HG02870 (cell line): Measurements from ENCODE around the gene TPRG1L.

Experiments used
- ATAC-seq: cut with Tn5 transposase; IDR thresholded peaks from one replicate; pipeline ENCODE4 v1.9.1; 2021; ENCODE audit warnings: mild to moderate bottlenecking, moderate library complexity; ENCODE audit not compliant: unreplicated experiment

The TPRG1L gene

DNA sequence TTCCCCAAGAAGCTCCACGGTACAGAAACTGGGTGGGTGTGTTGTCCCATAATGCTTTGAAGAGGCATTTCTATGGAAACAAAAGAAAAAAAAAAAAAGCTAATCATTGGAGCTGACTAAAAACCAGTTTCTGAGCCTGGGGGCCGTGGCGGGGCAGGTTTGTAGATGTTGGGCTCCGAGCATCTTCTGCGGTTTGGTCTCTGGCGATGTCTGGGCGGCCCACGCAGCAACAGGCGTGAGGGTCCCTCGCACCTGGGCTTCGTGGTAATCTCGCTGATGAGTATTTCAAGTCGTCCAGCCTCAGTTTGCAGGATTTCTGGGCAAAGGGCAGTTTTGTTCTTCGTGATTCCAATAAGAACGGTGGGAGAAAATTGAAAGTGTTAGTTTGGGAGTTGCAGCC is 34.3 kb downstream of the TPRG1L start:
- no peak for ATAC-seq

- no peak for ATAC-seq
Measured at GRCh38 chr1:3660704-3661103, 35.9 kb downstream of the TPRG1L start.

- ATAC-seq, result no peak
Measured at GRCh38 chr1:3661631-3662030, 36.8 kb downstream of the TPRG1L start.

GRCh38 chr1:3662080-3662671 is 37.4 kb downstream of the TPRG1L start:
- no peak for ATAC-seq

DNA sequence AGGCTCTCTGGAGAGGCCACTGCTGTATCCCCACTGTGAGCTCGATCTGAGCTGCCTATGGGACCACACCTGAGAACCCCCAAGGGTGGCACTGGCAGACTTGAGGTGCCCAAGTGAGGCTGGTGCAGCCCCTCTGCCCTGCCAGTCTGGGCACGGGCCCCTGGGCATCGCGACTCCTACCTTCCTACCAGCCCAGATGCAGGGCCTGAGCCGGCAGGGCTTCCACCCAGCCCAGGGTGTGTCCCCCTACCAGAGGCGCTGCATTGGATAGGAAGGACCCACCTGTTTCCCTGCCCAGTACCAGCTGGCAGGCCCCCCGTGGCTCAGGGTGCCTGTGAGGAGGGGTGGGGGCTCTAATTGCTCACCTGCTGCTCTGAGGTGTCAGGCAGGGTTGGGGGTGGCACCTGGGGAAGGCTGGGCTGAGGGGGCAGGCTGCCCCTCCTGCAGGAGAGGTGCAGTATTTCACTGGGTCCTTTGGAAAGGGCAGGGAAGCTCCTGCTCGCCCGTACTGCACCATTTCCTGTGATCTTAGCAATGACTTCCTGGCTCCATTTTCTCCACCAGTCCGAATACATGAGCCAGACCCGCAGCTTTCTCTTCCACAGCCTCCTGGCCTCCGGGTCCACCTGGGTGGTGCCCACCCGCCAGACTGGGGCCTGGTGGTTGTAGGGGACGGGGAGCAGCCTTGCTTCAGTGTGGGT is 39.3 kb downstream of the TPRG1L start:
- ATAC-seq, result no peak

- ATAC-seq, result no peak
Measured at GRCh38 chr1:3664700-3665375, 40.0 kb downstream of the TPRG1L start.

DNA sequence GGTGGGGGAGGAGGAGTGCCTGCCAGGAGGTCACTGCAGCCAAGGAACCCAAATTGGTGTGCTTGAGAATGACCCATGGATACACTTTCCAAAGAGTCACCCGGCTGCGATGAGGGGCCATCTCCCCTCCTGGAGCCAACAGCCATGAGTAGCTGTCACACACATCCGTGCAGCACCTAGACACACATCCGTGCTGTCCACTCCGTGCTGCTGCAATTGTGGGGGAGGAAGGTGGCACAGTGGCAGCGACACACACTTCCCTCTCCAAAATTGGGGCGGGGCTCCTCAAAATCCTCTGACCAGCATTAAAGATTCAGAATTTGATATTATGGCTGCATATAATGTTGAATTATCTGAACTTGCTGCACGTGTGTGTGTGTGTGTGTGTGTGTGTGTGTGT is 43.3 kb downstream of the TPRG1L start:
- ATAC-seq, result no peak

DNA sequence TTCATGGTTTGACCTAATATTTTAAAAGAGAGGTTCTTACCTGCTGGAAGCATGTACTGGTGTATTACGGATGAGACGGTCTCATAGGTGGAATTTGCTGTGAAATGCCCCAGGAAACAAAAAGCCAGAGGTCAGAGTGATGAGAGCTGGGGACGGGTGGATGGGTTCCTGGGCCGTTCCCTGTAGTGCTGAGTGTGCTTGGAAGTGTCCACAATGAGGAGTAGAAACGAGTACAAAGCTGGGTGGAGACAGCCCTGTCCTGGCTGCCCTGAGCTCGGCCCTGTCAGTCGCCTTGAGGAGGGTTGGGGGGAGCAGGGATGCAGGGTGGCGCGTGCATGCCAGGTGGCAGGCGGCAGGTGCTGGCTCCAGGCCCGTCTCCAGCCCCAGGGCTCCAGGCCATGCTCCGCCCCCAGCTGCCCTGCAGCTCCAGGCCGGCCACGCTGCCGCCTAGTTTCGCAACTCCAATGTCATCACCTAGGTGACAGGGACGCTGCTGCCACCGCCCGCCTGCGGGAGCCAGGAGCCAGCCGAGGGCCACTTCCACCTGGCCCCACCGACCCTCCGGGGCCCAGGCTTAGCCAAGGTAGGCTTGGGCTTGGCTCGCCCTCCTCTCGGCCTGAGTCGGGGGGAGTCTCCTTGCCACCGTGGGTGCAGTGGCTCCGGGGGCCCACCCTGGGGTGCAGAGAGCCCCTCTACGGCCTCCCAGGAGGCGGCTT is 43.9 kb downstream of the TPRG1L start:
- ATAC-seq, result no peak

DNA sequence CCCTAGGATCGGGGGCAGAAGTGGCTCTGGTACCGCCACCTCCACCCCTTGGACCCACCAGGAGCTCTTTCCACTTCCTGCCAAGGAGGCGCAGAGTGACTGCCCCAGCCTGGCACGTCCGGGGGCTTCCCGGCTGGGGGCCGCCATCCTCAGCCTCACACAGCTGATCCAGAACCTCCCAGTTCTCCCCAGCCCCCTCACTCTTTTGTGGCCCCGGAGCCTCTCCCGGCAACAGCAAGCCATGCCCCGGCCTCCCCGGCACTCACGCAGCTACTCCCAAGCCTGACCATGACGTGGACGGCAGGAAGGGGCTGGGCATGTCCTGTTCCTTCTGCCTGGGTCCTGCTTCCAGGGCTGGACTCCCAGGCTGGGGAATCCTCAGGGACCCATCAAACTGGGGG is 44.6 kb downstream of the TPRG1L start:
- ATAC-seq, result no peak

- no peak for ATAC-seq
Measured at GRCh38 chr1:3669971-3670431, 45.2 kb downstream of the TPRG1L start.

DNA sequence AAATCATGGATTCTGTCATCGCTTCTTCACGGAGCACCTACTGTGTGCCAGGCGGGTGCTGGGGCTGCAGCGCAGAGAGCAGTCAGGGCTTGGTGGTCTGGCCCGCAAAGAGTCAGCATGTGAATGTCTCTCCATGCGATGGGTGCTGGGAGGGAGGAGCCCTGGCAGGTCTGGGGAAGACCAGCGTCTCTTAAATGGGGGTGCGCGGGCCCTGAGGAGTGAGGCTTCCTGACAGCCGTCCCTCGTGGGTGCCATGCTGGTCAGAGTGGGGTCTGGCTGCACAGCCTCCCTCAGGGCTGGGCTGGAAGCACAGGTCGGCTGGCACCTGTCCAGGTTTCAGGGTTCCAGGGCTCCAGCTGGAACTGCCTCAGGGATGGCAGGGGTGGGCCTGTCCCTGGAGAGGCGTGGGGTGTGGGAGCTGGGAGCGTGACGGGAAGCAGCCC is 46.0 kb downstream of the TPRG1L start:
- ATAC-seq, result no peak

GRCh38 chr1:3671371-3672180 is 46.8 kb downstream of the TPRG1L start:
- no peak for ATAC-seq

DNA sequence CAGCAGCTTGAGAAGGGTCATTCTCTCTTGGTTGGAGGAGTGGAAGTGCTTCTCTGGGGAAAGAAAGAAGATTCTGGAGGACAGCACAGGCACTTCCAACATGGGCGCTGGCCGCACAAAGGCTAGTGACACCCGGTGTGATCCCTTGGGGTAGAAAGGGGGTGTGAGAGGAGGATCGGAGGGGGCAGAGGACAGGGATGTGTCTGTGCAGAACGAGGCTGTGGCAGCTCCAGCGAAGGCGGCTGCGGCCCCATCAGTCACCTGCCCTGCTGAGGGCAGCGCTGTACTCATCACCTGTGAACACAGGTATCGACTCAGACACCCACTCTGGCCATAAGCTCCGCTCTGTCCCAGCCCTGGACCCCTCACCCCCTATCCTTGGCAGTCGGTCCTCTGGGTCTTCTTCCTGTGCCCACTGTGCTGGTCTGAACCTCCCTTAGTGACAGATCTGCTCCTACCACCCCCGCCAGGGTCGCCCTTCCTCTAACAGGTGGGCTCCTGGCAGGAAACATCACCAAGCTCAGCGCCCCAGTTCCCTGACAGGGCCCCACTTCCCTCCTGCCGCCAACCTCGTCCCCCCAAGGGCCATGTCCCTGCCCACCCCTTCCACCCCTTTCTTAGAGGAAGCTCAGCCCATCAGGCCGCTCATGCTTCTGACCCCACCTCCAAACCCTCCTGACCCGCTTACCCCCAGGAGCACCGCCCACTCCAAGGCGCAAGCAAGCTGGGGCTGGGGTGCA is 47.6 kb downstream of the TPRG1L start:
- ATAC-seq, result no peak

DNA sequence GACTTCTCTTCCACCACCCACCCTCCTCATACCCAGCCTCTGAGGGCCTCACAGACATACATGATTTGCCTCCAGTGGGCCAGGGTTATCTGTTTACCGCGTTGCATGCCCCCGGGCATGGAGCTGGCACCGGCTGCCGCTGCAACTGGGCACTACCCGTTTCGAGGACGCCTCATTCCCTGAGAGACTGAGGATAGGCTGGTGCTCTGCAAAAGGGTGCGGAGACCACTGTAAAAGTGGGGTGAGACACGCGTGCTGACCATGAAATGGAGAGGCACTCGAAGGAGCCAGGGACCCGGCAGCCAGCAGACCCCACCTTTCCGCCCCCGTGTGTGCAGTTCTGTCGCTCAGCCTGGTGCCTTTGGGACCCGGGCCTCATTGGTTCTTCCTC is 48.2 kb downstream of the TPRG1L start:
- ATAC-seq, result no peak

DNA sequence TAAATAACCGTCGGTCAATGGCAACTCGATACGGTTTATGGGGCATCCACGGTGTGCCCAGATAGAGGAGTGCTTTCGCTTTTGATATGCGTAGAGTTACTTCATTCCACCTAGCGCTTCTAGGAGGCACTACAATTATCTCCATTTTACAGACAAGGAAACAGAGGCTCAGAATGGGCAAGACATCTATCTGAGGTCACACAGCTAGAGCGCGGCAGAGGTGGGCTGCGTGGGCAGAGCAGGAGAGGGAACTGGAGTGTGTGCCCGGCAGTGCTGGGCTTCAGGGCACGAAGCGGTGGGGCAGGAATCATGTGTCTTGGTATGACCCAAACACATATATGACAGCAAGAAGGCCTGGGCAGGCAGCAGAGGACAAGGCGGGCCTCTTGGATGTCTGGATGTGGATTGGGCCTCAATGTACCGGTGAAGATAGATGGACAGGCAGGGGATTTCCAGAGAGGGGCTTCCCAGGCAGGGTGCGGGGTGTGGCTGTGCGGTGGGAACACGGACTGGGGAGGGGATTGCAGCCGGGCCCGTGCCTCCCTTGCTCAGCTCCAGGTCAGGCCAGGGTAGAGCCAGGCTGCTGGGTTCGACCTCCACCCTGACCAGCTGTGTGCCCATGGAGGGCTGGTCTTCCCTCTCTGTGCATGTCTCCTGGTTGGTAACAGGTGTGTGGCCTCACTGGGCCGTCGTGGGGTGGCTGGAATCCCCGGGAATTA is 48.7 kb downstream of the TPRG1L start:
- no peak for ATAC-seq

DNA sequence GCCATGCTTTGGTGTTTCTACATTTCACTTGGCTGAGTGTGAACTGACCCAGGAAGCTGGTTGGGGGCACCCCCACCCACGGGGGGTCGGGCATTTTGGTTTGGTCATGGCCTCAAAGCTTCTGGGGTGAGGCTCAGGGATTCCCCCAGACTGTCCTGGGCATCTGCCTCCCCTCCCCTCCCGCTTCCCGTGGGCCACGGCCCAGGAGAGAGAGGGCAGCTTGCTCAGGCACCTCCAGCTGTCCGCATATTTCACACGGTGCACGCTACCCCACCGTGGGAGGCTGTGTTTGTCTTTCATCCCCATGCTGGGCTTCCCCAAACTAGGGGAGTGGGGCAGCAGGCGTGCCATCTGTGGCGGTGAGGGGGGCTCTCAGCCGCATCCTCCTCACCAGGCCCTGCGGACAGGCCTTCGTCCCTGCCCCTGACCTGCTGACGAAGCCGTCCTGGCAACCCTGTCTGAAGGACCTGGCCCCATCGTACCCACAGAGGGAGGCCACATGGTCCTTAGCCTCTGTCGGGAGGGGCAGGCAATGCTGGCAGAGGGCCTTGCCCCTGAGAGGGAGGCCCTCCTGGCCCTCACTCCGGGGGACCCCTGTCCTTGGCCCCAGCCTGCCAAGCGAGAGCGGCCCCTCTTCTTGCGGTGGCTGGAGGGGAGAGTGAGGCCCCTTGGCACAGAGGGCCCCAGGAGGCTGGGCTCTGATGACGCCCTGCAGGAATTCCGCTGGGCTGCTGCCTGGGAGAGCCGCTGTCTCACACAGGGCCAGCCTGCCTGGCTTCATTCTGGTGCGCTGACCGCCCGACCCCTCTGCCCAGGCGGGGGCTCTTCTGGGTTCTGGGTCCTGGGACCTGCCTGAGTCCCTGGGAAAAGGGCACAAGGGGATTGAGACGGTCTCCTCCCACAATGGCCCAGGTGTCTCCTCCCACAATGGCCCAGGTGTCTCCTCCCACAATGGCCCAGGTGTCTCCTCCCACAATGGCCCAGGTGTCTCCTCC is 49.6 kb downstream of the TPRG1L start:
- no peak for ATAC-seq

- ATAC-seq, result no peak
Measured at GRCh38 chr1:3675436-3675835, 50.6 kb downstream of the TPRG1L start.
